Measurements from ENCODE around the gene VWA2.

- TF ChIP-seq EZH2 (IDR thresholded peaks at IDR 0.05; ENCODE audit: borderline replicate concordance, low read depth, low read length, severe bottlenecking) (no peak), POLR2AphosphoS5 (IDR thresholded peaks at IDR 0.05; ENCODE audit: insufficient read depth, low read depth, low read length) (no peak), CTCF (IDR thresholded peaks at IDR 0.05; ENCODE audit: extremely low read depth in 1 of 2, insufficient read depth in 1 of 2, low read depth in 1 of 2, low read length in 2 of 2) (no peak), MAX (IDR thresholded peaks at IDR 0.05; ENCODE audit: insufficient read depth, insufficient read length) (no peak), POLR2A (IDR thresholded peaks at IDR 0.05; ENCODE audit: low read depth, low read length) (no peak), JUN (IDR thresholded peaks at IDR 0.05; ENCODE audit: borderline replicate concordance, insufficient read depth, insufficient read length, low read depth) (no peak), MYC (IDR thresholded peaks at IDR 0.05; ENCODE audit: low read depth, low read length) (no peak), FOS (IDR thresholded peaks at IDR 0.05; ENCODE audit: borderline replicate concordance, insufficient read depth, low read length) (no peak), GATA2 (IDR thresholded peaks at IDR 0.05; ENCODE audit: insufficient read depth, insufficient read length, low read depth, low read length) (no peak)
These were observed 6.4 kb upstream of the VWA2 start for GRCh38 chr10:114232561-114233176.
